A549 (cell line): ENCODE results near the gene STK33.

Experiments
- MYC ChIP-seq: IDR thresholded peaks from 2 replicates; pipeline ENCODE4 v1.6.1; 2012; ENCODE audit warnings: mild to moderate bottlenecking, inconsistent platforms, low read length, improper control_type of control experiment, borderline replicate concordance
- POLR2AphosphoS2 ChIP-seq: conservative IDR thresholded peaks from 2 replicates; pipeline ENCODE4 v1.6.1; 2012; ENCODE audit warnings: low read length, improper control_type of control experiment, inconsistent platforms
- TFCP2L1 ChIP-seq: fragments of 250-450 bp; sonication (Bioruptor Pico); IDR thresholded peaks from 2 replicates; pipeline ENCODE4 v1.5.0; 2021; ENCODE audit warnings: mild to moderate bottlenecking

- no peak for TF ChIP-seq TFCP2L1 (CRISPR knock-in tag)
- no peak for TF ChIP-seq MYC
- no peak for TF ChIP-seq POLR2AphosphoS2
These were observed 12.0 kb upstream of the STK33 start for GRCh38 chr11:8605971-8606563.
